ENCODE results near the gene GPR32.

DNA sequence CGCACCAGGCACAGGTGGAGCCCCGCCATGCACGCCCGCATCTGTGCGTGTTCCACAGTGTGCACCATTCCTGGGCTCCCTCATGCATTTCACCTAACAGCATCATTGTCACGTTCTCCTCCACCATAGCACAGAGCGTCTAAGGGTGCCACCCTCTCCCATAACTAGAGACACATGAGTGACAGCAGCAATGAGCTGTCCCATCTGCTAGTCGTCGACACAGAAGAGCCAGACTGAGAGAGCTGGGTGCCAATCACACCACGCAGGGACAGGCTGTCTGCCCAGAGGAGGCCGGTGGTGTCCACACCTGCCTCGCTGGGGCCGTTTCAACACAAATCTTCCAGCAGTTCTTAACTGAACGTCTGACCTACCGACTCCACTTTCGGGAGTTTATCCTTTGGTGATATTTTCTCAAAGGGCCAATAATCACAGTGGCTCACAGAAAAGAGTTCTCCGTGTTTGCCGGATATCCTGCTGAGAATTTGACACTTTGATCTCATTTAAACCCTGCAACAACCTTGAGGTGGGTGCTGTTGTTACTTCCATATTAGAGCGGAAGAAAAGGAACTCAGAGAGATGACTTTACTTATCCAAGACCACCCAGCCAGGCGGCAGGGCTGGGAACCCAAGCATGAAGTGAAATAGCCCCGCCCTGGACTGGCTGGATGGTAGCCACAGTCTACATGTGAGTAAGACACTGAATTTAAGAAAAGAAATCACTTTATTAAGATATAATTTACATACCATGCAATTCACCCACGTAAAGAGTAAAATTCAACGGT is 30.9 kb upstream of the GPR32 start:
- TF ChIP-seq, protein P1, sequence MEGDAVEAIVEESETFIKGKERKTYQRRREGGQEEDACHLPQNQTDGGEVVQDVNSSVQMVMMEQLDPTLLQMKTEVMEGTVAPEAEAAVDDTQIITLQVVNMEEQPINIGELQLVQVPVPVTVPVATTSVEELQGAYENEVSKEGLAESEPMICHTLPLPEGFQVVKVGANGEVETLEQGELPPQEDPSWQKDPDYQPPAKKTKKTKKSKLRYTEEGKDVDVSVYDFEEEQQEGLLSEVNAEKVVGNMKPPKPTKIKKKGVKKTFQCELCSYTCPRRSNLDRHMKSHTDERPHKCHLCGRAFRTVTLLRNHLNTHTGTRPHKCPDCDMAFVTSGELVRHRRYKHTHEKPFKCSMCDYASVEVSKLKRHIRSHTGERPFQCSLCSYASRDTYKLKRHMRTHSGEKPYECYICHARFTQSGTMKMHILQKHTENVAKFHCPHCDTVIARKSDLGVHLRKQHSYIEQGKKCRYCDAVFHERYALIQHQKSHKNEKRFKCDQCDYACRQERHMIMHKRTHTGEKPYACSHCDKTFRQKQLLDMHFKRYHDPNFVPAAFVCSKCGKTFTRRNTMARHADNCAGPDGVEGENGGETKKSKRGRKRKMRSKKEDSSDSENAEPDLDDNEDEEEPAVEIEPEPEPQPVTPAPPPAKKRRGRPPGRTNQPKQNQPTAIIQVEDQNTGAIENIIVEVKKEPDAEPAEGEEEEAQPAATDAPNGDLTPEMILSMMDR (IDR thresholded peaks at IDR 0.05): no peak
- TF ChIP-seq POLR2A (IDR thresholded peaks at IDR 0.05) (no peak), POLR2AphosphoS5 (IDR thresholded peaks at IDR 0.05) (no peak), EP300 (IDR thresholded peaks at IDR 0.05) (no peak)

Measured in gastroesophageal sphincter (tissue), 3 donors.